Measurements from ENCODE around the gene IMPACT.

- TF ChIP-seq CTCF (IDR thresholded peaks at IDR 0.05) (no peak), EZH2 (IDR thresholded peaks at IDR 0.05; ENCODE audit: borderline replicate concordance, insufficient read depth, low read depth, low read length, poor library complexity, severe bottlenecking) (no peak)
Measured at GRCh38 chr18:24378598-24378997, 47.9 kb upstream of the IMPACT start.
